ENCODE measurements around the gene AAMDC. TPM values are rescaled to one million over a fixed set of nuclear protein-coding genes. Genes with fewer than 3 reads are reported as not detected.
"Not testable (repeated sequence)": the region's sequence is repeated elsewhere in the genome, so short reads cannot be mapped to it uniquely, and the experiment has no call there.

AAMDC gene
- total and polyA plus RNA-seq, 2 of the 13 experiments (the other 11 are each of a cell fraction or from before 2014, with no cell fraction given) = 18.1 to 35.6 TPM

DNA sequence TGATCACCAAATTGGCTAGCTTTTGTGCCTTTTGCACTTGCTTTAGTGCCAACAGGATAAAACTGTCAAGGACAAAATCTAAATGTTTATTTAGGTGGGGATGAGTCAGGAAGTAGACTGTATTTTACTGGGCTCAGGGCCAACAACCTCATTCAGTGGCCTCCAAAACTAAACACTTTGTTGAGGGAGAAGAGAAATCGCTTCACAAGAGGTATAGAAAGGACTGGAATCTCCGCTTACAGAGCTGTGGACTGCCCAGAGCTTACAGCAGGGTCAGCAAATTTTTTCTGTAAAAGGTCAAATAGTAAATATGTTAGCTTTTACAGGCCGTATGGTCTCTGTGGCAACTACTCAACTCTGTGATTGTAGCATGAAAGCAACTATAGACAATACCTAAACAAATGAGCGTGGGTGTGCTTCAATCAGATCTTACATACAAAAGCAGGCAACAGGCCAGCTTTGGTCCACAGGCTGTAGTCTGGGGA, 93.4 kb downstream of the AAMDC start:
- CTCF ChIA-PET (ENCODE audit: low intra/inter-chr PET ratio, low total read pairs); H3K36me3 ChIP-seq (replicated peaks in 1 of 2; ENCODE audit: control insufficient read depth in 1 of 2, insufficient read depth in 2 of 2, low read length in 2 of 2); H3K27me3 ChIP-seq (ENCODE audit: control insufficient read depth in 1 of 2, insufficient read depth in 2 of 2, low read length in 2 of 2); H2AFZ ChIP-seq (ENCODE audit: low read length); BruUV-seq (replicated peaks); H3K79me2 ChIP-seq (ENCODE audit: insufficient read depth, low read length); in situ Hi-C loops (cut with HindIII; ENCODE audit: extremely low pct_ligation_motif_present, low pct_unique_long_range_greater_than_20kb); H3K9me3 ChIP-seq (ENCODE audit: low read length); H4K20me1 ChIP-seq (ENCODE audit: insufficient read depth, low read length); POLR2A ChIA-PET; FAIRE-seq; TF ChIP-seq CREB1 (IDR thresholded peaks at IDR 0.05): not testable (repeated sequence)
- Histone ChIP-seq H3K4me3 (replicated peaks in 1 of 3; ENCODE audit: insufficient read depth in 1 of 3, low read depth in 2 of 3, low read length in 3 of 3) (peak overlapping the region in 1 of 3 experiments; percentile 4; a peak in 1 of 6 replicates), H3K27ac (ENCODE audit: extremely low read length, insufficient read depth, low read length) (peak overlapping the region; percentile 80), H3K4me1 (ENCODE audit: insufficient read depth, low read length) (peaks cover 37% of the 10 kb centered on the region), H3K9ac (ENCODE audit: insufficient read depth, low read depth, low read length) (peak overlapping the region; percentile 49; the same call in 1 of the 2 replicates), H3K4me2 (ENCODE audit: low read depth, low read length) (peak overlapping the region; percentile 51)
- intact Hi-C loops (cut with micrococcal nuclease; ENCODE audit: unreplicated experiment) = loop anchor here (5.0 kb wide), 1 partner anchor 133 kb away; no protein-coding TSS in a partner anchor
- ATAC-seq (peak; percentile 96), DNase-seq (ENCODE audit: low spot score) (peak; percentile 95)
- 2% methylated on average over 4 of the region's 4 CpGs for WGBS (ENCODE audit: low lambda C conversion rate)
- TF ChIP-seq RXRB (CRISPR knock-in tag; IDR thresholded peaks at IDR 0.05; ENCODE audit: borderline replicate concordance) (peak; percentile 69; the same call in 1 of the 2 replicates), TEAD3 (CRISPR knock-in tag; optimal IDR thresholded peaks at IDR 0.05; ENCODE audit: borderline replicate concordance) (peak; percentile 42), ELF3 (CRISPR knock-in tag; IDR thresholded peaks at IDR 0.05) (peak; percentile 53), ZBTB20 (CRISPR knock-in tag; IDR thresholded peaks at IDR 0.05; ENCODE audit: borderline replicate concordance, low read depth) (peak; percentile 94; the same call in 1 of the 2 replicates), RFX1 (IDR thresholded peaks at IDR 0.05) (peak; percentile 55), SALL1 (CRISPR knock-in tag; IDR thresholded peaks at IDR 0.05) (peak; percentile 68), NCOA2 (CRISPR knock-in tag; IDR thresholded peaks at IDR 0.05) (peak; percentile 65), ESRRA (CRISPR knock-in tag; IDR thresholded peaks at IDR 0.05; ENCODE audit: low read depth) (0 out of 2 replicates have a peak, but pooled peaks have one; percentile 15), KAT8 (CRISPR knock-in tag; IDR thresholded peaks at IDR 0.05) (0 out of 2 replicates have a peak, but pooled peaks have one; percentile 12), CREB1 (CRISPR knock-in tag; IDR thresholded peaks at IDR 0.05) (0 out of 2 replicates have a peak, but pooled peaks have one; percentile 24), ISL2 (CRISPR knock-in tag; IDR thresholded peaks at IDR 0.05) (peak; percentile 48; the same call in 1 of the 2 replicates), FOXA3 (CRISPR knock-in tag; IDR thresholded peaks at IDR 0.05) (peak; percentile 67), RCOR2 (CRISPR knock-in tag; IDR thresholded peaks at IDR 0.05) (0 out of 2 replicates have a peak, but pooled peaks have one; percentile 15), ZSCAN9 (CRISPR knock-in tag; IDR thresholded peaks at IDR 0.05; ENCODE audit: borderline replicate concordance) (peak; percentile 65; the same call in 1 of the 2 replicates), ZNF710 (CRISPR knock-in tag; IDR thresholded peaks at IDR 0.05; ENCODE audit: borderline replicate concordance) (peak; percentile 76; the same call in 1 of the 2 replicates), SOX5 (CRISPR knock-in tag; IDR thresholded peaks at IDR 0.05; ENCODE audit: borderline replicate concordance) (peak; percentile 67; the same call in 1 of the 2 replicates), PHF21A (CRISPR knock-in tag; IDR thresholded peaks at IDR 0.05) (peak; percentile 66)
- TF ChIP-seq, protein P1, sequence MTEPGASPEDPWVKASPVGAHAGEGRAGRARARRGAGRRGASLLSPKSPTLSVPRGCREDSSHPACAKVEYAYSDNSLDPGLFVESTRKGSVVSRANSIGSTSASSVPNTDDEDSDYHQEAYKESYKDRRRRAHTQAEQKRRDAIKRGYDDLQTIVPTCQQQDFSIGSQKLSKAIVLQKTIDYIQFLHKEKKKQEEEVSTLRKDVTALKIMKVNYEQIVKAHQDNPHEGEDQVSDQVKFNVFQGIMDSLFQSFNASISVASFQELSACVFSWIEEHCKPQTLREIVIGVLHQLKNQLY (CRISPR knock-in tag; IDR thresholded peaks at IDR 0.05) = peak; percentile 38; the same call in 1 of the 2 replicates
- TF ChIP-seq, protein P2, sequence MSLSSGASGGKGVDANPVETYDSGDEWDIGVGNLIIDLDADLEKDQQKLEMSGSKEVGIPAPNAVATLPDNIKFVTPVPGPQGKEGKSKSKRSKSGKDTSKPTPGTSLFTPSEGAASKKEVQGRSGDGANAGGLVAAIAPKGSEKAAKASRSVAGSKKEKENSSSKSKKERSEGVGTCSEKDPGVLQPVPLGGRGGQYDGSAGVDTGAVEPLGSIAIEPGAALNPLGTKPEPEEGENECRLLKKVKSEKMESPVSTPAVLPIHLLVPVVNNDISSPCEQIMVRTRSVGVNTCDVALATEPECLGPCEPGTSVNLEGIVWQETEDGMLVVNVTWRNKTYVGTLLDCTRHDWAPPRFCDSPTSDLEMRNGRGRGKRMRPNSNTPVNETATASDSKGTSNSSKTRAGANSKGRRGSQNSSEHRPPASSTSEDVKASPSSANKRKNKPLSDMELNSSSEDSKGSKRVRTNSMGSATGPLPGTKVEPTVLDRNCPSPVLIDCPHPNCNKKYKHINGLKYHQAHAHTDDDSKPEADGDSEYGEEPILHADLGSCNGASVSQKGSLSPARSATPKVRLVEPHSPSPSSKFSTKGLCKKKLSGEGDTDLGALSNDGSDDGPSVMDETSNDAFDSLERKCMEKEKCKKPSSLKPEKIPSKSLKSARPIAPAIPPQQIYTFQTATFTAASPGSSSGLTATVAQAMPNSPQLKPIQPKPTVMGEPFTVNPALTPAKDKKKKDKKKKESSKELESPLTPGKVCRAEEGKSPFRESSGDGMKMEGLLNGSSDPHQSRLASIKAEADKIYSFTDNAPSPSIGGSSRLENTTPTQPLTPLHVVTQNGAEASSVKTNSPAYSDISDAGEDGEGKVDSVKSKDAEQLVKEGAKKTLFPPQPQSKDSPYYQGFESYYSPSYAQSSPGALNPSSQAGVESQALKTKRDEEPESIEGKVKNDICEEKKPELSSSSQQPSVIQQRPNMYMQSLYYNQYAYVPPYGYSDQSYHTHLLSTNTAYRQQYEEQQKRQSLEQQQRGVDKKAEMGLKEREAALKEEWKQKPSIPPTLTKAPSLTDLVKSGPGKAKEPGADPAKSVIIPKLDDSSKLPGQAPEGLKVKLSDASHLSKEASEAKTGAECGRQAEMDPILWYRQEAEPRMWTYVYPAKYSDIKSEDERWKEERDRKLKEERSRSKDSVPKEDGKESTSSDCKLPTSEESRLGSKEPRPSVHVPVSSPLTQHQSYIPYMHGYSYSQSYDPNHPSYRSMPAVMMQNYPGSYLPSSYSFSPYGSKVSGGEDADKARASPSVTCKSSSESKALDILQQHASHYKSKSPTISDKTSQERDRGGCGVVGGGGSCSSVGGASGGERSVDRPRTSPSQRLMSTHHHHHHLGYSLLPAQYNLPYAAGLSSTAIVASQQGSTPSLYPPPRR (CRISPR knock-in tag; IDR thresholded peaks at IDR 0.05; ENCODE audit: borderline replicate concordance) = 0 out of 2 replicates have a peak, but pooled peaks have one; percentile 33
